D721Med (cell line): ENCODE results near the gene MATK.
"Not testable (repeated sequence)": the region's sequence is repeated elsewhere in the genome, so short reads cannot be mapped to it uniquely, and the experiment has no call there.

ENCODE experiments used
- DNase-seq: peaks from one replicate; pipeline ENCODE4 v3.0.0; 2011; ENCODE audit warnings: low spot score; ENCODE audit not compliant: insufficient read length
- FAIRE-seq: peaks from 2 replicates; lab custom pipeline; 2011; peaks lifted over from hg19 to GRCh38; lab: Jason Lieb, UNC
- TF ChIP-seq, protein P1 (sequence below): IDR thresholded peaks from 2 replicates; pipeline ENCODE4 v1.5.1; 2012; ENCODE audit warnings: mild to moderate bottlenecking, control low read depth; ENCODE audit not compliant: insufficient read depth; ENCODE audit errors: missing control alignments

MATK gene

DNA sequence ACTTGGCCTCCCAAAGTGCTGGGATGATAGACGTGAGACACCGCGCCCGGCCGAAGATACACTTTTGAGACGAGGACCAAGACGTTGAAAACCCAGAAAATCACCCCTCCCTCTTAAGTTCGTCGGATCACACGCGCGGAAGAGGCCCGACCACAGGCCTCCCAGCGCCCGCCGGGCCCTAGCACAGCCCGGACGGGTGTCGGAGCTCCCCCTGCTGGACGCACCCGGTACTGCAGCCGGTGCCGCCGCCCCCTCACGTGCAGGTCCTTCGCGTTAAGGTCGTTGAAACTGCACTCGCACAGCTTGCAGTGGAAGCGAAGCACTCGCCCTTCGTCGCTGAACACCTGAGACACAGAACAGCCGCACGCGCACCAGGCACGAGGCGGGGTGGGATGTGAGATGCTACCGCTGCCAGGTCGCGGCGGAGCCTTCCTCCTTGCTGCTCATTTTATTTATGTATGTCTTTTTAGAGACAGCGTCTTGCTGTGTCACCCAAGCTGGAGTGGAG is 35.7 kb upstream of the MATK start:
- TF ChIP-seq, protein P1, sequence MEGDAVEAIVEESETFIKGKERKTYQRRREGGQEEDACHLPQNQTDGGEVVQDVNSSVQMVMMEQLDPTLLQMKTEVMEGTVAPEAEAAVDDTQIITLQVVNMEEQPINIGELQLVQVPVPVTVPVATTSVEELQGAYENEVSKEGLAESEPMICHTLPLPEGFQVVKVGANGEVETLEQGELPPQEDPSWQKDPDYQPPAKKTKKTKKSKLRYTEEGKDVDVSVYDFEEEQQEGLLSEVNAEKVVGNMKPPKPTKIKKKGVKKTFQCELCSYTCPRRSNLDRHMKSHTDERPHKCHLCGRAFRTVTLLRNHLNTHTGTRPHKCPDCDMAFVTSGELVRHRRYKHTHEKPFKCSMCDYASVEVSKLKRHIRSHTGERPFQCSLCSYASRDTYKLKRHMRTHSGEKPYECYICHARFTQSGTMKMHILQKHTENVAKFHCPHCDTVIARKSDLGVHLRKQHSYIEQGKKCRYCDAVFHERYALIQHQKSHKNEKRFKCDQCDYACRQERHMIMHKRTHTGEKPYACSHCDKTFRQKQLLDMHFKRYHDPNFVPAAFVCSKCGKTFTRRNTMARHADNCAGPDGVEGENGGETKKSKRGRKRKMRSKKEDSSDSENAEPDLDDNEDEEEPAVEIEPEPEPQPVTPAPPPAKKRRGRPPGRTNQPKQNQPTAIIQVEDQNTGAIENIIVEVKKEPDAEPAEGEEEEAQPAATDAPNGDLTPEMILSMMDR = peak; percentile 75
- DNase-seq (peak; percentile 88), FAIRE-seq (no peak)

DNA sequence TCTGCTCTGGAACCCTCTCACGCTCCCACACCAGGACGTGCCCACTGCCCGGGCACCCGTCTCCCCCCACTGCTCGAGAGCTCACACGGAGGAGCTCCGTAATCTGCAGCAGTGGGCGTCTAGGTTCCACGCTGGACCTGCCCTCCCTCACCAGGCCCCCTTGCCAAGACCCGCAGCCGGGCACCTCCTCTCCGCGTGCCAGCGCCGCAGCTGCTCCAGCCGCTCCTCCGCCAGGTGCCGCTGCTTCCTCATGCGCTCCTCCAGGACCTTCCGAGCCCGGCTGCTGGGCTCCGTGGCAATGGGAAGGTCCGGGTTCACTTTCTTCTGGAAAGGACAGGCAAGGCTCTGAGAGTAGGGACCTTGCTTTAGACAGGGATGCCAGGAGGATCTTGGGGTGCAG is 35.0 kb upstream of the MATK start:
- no peak for DNase-seq
- FAIRE-seq = no peak
- TF ChIP-seq, protein P1 = peak; percentile 50

DNA sequence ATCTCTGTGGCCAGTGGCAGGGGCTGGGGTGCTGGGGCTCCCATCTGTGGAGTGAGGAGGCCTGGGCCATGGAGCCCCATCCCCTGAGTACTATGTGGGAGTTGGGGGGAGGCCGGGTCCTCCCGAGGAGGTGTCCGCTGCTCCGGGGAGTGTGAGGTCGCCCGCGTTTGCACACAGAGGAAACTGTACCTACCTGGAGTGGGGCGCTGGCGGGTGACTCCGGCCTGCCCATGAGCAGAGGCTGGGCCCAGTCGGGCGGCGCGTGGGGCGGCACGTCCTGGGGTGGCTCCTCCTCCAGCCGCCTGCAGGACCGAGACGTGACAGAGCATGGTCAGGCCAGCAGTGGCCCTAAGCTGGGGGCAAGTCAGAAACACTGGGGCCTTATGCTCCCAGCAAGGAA is 33.8 kb upstream of the MATK start:
- TF ChIP-seq, protein P1 = no peak
- DNase-seq = no peak
- FAIRE-seq = no peak

DNA sequence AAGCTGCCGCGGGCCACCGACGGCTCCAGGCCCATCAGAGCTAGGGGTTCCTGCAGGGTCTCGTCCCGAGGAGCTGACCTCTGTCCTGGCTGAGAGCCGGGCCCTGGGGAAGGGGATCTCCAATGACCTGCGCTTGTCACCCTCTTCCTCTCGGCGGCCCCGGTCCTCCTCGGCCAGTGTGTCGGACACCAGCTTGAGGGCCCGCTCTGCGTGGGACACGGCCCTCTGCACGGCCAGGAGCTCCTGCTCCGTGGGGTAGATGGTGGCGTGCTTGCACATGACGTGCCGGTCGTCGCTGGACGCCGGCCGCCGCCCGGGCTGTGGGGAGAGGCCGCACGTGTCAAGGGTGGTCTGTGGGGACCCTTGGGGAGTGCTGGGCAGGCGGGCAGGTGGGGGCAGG is 32.7 kb upstream of the MATK start:
- FAIRE-seq = no peak
- no peak for DNase-seq
- TF ChIP-seq, protein P1 = no peak

DNA sequence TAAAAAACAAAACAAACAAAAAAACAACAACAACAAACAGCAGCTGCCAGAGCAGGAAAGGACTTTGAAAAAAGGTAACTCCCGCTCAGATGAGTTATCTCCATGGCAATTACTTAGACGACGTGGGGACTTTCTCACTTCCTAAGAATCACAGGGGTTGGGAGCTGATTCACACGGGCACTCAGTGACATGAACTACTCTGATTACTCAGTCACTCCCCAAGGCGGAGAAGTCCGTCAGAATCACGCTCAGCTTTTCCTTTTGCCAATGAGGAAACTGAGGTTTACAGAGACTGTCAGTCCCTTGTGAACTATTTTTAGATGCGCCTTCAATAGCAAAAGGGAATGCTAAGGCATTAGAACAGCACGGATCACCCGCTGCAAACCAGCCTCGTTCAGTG is 32.3 kb upstream of the MATK start:
- DNase-seq = no peak
- no peak for FAIRE-seq
- TF ChIP-seq, protein P1 = no peak

DNA sequence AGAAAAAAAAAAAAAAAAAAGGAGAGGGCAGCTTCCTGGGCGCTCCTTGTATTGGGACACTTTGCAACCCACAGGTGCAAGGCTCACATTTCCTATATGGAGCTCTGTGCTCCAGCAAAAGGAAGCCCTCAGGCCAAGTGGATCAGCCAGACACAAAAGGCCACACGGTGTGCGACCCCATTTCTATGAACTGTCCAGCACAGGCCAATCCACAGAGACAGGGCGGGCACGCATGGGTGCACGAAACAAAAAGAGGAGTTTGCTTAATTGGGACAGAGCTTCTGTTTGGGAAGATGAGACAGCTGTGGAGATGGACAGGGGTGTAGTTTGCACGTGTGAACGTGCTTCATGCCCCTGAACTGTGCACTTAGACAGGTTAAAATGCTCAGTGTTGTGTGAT is 31.6 kb upstream of the MATK start:
- DNase-seq (no peak), FAIRE-seq (no peak)
- TF ChIP-seq, protein P1 = no peak

DNA sequence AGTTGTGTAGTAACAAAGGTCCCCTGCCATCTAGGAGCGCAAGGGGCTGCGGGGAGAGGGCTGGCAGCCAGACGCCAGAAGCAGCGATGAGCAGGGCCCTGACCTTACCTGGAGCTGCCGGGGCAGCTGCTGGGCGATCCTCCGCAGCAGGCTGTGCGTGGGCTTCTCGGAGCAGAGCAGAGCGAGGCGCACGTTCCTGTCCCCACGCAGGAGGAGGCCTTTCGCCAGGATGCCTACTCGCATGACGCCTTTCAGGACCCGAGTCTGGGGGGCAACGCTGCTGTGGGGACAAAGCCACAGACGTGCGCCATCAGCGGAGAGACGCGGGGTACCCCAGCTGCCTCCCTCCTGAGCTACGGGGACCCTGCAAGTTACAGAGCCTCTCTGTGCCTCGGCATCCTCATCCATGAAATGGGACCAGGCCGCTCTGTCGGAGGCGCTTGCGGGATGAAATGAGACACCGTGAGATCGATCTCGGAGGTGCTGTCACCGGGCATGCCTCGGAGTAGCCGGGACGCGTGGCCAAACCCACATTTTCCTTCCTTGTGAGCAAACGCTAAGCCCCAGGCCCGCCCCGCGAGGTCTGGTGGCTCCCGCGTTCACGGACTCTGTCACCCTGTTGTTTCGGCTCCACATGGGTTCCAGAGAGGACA is 30.5 kb upstream of the MATK start:
- TF ChIP-seq, protein P1 = no peak
- no peak for FAIRE-seq
- DNase-seq = no peak

DNA sequence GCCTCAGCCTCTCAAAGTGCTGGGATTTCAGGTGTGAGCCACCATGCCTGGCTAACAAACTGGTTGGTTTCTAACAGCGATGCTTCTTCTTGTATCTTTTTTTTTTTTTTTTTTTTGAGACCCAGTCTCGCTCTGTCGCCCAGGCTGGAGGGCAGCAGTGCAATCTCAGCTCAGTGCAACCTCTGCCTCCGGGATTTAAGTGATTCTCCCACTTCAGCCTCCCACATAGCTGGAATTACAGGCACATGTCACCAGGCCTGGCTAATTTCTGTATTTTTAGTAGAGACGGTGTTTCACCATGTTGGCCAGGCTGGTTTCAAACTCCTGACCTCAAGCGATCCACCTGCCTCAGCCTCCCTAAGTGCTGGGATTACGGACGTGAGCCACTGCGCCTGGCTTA is 30.0 kb upstream of the MATK start:
- not testable (repeated sequence) for DNase-seq, FAIRE-seq
